HepG2 (cell line): ENCODE results near the gene SLC44A4. TPM values are rescaled to one million over a fixed set of nuclear protein-coding genes. Genes with fewer than 3 reads are reported as not detected.
A peak's percentile ranks its signal among the peaks of the same experiment; 100 is the strongest.

Source experiments
- ATAC-seq: fragments of 200-7000 bp; cut with Tn5 transposase; 3 replicates; pipeline ENCODE4 v1.9.1; 2020; ENCODE audit warnings: mild to moderate bottlenecking, moderate library complexity
- BruUV-seq: library from RNA; stranded (reverse); fragments of 400-500 nt; replicated peaks from 2 replicates; lab custom pipeline; 2021; lab: Mats Ljungman, UMichigan
- CTCF ChIA-PET: fragments of 300-600 bp; formaldehyde crosslinking; extraction: SDS; loops from one replicate; lab custom pipeline; 2021; ENCODE audit warnings: low total read pairs, inconsistent platforms, low intra/inter-chr PET ratio; lab: Yijun Ruan, JAX
- POLR2A ChIA-PET: fragments of 350-600 bp; sonication (Branson Sonifier 250); formaldehyde crosslinking; loops from one replicate; lab custom pipeline; 2020; ENCODE audit warnings: antibody characterized with exemption, inconsistent platforms; lab: Yijun Ruan, JAX
- DNase-seq: peaks from one replicate; pipeline ENCODE4 v3.0.0-alpha.2; 2015; ENCODE audit warnings: low spot score
- FAIRE-seq: peaks from 3 replicates; lab custom pipeline; 2011; peaks lifted over from hg19 to GRCh38; lab: Jason Lieb, UNC
- H2AFZ ChIP-seq: one replicate; pipeline ENCODE4 v1.6.1; 2011; ENCODE audit warnings: low read length, inconsistent platforms
- H3K27ac ChIP-seq: fragments of 300-600 bp; 3 replicates; pipeline ENCODE4 v1.8.0; 2011; ENCODE audit warnings: mixed run types, mild to moderate bottlenecking, mixed read lengths, low read length, inconsistent platforms; ENCODE audit not compliant: insufficient read depth; ENCODE audit errors: extremely low read length
- H3K27me3 ChIP-seq, 2 experiments: fragments of 200-600 bp in 1 of 2; 2 replicates in 1 of 2; 3 replicates in 1 of 2; pipeline versions ENCODE4 v1.6.0 to v1.8.0; 2011; ENCODE audit warnings: low read length in 2 of 2, mild to moderate bottlenecking in 2 of 2, moderate library complexity in 2 of 2, inconsistent platforms in 1 of 2; ENCODE audit not compliant: insufficient read depth in 2 of 2, control insufficient read depth in 1 of 2
- H3K36me3 ChIP-seq, 2 experiments: fragments of 200-600 bp in 1 of 2; replicated peaks in 1 of 2; 2 replicates in 1 of 2; 3 replicates in 1 of 2; pipeline versions ENCODE4 v1.5.1 to v1.8.0; 2011; ENCODE audit warnings: low read length in 2 of 2, inconsistent platforms in 1 of 2; ENCODE audit not compliant: insufficient read depth in 2 of 2, control insufficient read depth in 1 of 2
- H3K4me1 ChIP-seq: 2 replicates; pipeline ENCODE4 v1.5.1; 2012; ENCODE audit warnings: low read length, inconsistent platforms; ENCODE audit not compliant: insufficient read depth
- H3K4me2 ChIP-seq: 2 replicates; pipeline ENCODE4 v1.6.0; 2011; ENCODE audit warnings: low read depth, low read length, inconsistent platforms
- H3K4me3 ChIP-seq, 3 experiments: fragments of 200-600 bp in 1 of 3; sonication (generic), shearing (Covaris generic) in 1 of 3; replicated peaks in 1 of 3; 2 replicates each; pipeline ENCODE4 v1.5.1; 2011 to 2016; ENCODE audit warnings: low read length in 3 of 3, inconsistent platforms in 2 of 3, low read depth in 2 of 3, mild to moderate bottlenecking in 2 of 3, control low read depth in 1 of 3, mixed read lengths in 1 of 3; ENCODE audit not compliant: insufficient read depth in 1 of 3
- H3K79me2 ChIP-seq: one replicate; pipeline ENCODE4 v1.6.1; 2011; ENCODE audit warnings: low read length, inconsistent platforms; ENCODE audit not compliant: insufficient read depth
- H3K9ac ChIP-seq: 2 replicates; pipeline ENCODE4 v1.6.0; 2011; ENCODE audit warnings: mild to moderate bottlenecking, low read depth, low read length, inconsistent platforms; ENCODE audit not compliant: insufficient read depth
- H3K9me3 ChIP-seq: 2 replicates; pipeline ENCODE4 v1.5.1; 2012; ENCODE audit warnings: mild to moderate bottlenecking, low read length
- H4K20me1 ChIP-seq: 2 replicates; pipeline ENCODE4 v1.6.0; 2011; ENCODE audit warnings: inconsistent platforms, mild to moderate bottlenecking, low read length, moderate library complexity; ENCODE audit not compliant: insufficient read depth
- BCL6 ChIP-seq: IDR thresholded peaks from 2 replicates; pipeline ENCODE4 v1.6.1; 2016; ENCODE audit warnings: missing genetic modification reagents, missing compliant biosample characterization
- FLYWCH1 ChIP-seq: sonication (generic); formaldehyde crosslinking; IDR thresholded peaks from 2 replicates; pipeline ENCODE4 v1.8.1; 2023; ENCODE audit warnings: mild to moderate bottlenecking, missing genetic modification reagents
- HDAC6 ChIP-seq: fragments of 200-600 bp; sonication (generic); IDR thresholded peaks from 2 replicates; pipeline ENCODE4 v1.7.0; 2017; ENCODE audit warnings: mild to moderate bottlenecking, antibody characterized with exemption, low read length, low read depth
- RBAK ChIP-seq: sonication (generic); formaldehyde crosslinking; IDR thresholded peaks from 2 replicates; pipeline ENCODE4 v1.5.1; 2020; ENCODE audit warnings: mild to moderate bottlenecking, missing genetic modification reagents
- ZNF12 ChIP-seq: sonication (generic); formaldehyde crosslinking; IDR thresholded peaks from 2 replicates; pipeline ENCODE4 v1.5.0; 2020; ENCODE audit warnings: missing genetic modification reagents
- in situ Hi-C: cut with HindIII; loops from 2 replicates; pipeline ENCODE4 v1.10.0; 2017; ENCODE audit warnings: low pct_unique_long_range_greater_than_20kb; ENCODE audit not compliant: extremely low pct_ligation_motif_present
- intact Hi-C: fragments of 100-400 bp; cut with micrococcal nuclease; formaldehyde crosslinking; loops from one replicate; pipeline ENCODE4 v1.10.0; 2022; ENCODE audit not compliant: unreplicated experiment
- polyA plus RNA-seq, 8 experiments: library from polyadenylated mRNA; depleted of rRNA in 3 of 8; stranded (reverse) in 7 of 8; unstranded in 1 of 8; fragments of >200 nt; fragmentation: Illumina TruSeq in 4 of 8; extraction: Trizol in 4 of 8; gene quantifications; 2 replicates each; pipeline versions ENCODE4 v1.2.1 to v1.2.3, GENCODE V29; 2011 to 2016; ENCODE audit warnings: low read depth in 4 of 8, missing spikeins in 1 of 8, mixed read lengths in 1 of 8; ENCODE audit not compliant: insufficient read depth in 1 of 8
- total RNA-seq, 5 experiments: library from RNA; depleted of rRNA; stranded (reverse); fragments of >200 nt; fragmentation: Illumina TruSeq; extraction: Trizol; gene quantifications; 2 replicates each; pipeline ENCODE4 v1.2.3, GENCODE V29; 2016; ENCODE audit warnings: low read depth in 1 of 5
- TF ChIP-seq, protein P1 (sequence below): sonication (generic); formaldehyde crosslinking; IDR thresholded peaks from 2 replicates; pipeline ENCODE4 v1.8.0; 2022; ENCODE audit warnings: mild to moderate bottlenecking, missing genetic modification reagents
- TF ChIP-seq, protein P2 (sequence below): sonication (generic); formaldehyde crosslinking; IDR thresholded peaks from 2 replicates; pipeline ENCODE4 v1.4.0; 2020; ENCODE audit warnings: missing genetic modification reagents, borderline replicate concordance

SLC44A4 gene
- total and polyA plus RNA-seq, 2 of the 13 experiments (the other 11 are each of a cell fraction or from before 2014, with no cell fraction given) = 3.5 to 5.9 TPM

DNA sequence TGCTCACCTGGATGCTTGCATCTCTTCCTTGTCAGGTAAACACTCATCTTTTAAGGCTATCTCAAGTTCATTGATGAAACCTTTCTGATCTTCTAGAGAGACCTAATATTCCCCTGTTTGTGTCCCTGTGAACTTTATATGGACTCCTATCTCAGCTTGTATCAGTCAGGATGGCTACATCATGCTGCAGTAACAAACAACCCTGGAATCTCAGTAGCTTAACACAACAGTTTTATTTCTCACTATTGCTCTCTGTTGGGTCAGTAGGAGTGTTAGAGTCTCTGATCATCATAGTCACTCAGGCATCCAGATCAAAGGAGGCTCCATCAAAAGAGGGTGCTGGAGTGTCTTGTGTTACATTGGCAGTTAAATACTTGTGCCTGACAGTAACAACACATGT is 36.6 kb upstream of the SLC44A4 start:
- Histone ChIP-seq H3K27me3 (no peaks in the 10 kb centered on the region; a peak in 1 of 5 replicates), H3K9ac (no peak overlapping the region), H3K4me2 (no peak overlapping the region), H3K4me3 (no peak overlapping the region), H3K79me2 (no peaks in the 10 kb centered on the region), H3K4me1 (peaks cover 22% of the 10 kb centered on the region), H2AFZ (no peak overlapping the region), H3K36me3 (no peaks in the 10 kb centered on the region)
- intact Hi-C loops = no loop called here
- in situ Hi-C loops = loop anchor here (25.0 kb wide), 1 partner anchor 1047 kb away; the partner anchor contains the start of genes BRD2 and HLA-DMA
- FAIRE-seq (no peak), ATAC-seq (peak; percentile 41)
- BruUV-seq = no TSS peak
- POLR2A ChIA-PET = interaction anchor here (0.5 kb wide), 1 partner anchor 25 kb away, joined by 3 read pairs; no protein-coding TSS in a partner anchor
- TF ChIP-seq RBAK (CRISPR knock-in tag) = peak; percentile 94
- TF ChIP-seq HDAC6 = no peak
- TF ChIP-seq BCL6 = no peak
- TF ChIP-seq, protein P1, sequence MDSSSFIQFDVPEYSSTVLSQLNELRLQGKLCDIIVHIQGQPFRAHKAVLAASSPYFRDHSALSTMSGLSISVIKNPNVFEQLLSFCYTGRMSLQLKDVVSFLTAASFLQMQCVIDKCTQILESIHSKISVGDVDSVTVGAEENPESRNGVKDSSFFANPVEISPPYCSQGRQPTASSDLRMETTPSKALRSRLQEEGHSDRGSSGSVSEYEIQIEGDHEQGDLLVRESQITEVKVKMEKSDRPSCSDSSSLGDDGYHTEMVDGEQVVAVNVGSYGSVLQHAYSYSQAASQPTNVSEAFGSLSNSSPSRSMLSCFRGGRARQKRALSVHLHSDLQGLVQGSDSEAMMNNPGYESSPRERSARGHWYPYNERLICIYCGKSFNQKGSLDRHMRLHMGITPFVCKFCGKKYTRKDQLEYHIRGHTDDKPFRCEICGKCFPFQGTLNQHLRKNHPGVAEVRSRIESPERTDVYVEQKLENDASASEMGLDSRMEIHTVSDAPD (CRISPR knock-in tag) = no peak
- peak; percentile 99 for TF ChIP-seq ZNF12
- TF ChIP-seq, protein P2, sequence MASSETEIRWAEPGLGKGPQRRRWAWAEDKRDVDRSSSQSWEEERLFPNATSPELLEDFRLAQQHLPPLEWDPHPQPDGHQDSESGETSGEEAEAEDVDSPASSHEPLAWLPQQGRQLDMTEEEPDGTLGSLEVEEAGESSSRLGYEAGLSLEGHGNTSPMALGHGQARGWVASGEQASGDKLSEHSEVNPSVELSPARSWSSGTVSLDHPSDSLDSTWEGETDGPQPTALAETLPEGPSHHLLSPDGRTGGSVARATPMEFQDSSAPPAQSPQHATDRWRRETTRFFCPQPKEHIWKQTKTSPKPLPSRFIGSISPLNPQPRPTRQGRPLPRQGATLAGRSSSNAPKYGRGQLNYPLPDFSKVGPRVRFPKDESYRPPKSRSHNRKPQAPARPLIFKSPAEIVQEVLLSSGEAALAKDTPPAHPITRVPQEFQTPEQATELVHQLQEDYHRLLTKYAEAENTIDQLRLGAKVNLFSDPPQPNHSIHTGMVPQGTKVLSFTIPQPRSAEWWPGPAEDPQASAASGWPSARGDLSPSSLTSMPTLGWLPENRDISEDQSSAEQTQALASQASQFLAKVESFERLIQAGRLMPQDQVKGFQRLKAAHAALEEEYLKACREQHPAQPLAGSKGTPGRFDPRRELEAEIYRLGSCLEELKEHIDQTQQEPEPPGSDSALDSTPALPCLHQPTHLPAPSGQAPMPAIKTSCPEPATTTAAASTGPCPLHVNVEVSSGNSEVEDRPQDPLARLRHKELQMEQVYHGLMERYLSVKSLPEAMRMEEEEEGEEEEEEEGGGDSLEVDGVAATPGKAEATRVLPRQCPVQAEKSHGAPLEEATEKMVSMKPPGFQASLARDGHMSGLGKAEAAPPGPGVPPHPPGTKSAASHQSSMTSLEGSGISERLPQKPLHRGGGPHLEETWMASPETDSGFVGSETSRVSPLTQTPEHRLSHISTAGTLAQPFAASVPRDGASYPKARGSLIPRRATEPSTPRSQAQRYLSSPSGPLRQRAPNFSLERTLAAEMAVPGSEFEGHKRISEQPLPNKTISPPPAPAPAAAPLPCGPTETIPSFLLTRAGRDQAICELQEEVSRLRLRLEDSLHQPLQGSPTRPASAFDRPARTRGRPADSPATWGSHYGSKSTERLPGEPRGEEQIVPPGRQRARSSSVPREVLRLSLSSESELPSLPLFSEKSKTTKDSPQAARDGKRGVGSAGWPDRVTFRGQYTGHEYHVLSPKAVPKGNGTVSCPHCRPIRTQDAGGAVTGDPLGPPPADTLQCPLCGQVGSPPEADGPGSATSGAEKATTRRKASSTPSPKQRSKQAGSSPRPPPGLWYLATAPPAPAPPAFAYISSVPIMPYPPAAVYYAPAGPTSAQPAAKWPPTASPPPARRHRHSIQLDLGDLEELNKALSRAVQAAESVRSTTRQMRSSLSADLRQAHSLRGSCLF = no peak
- no peak for TF ChIP-seq FLYWCH1
- TF ChIP-seq, all 625 proteins: peak for 2
- CTCF ChIA-PET = no interaction called here
- Histone ChIP-seq H3K9me3 (no peaks in the 10 kb centered on the region), H3K27ac (no peak overlapping the region), H4K20me1 (no peaks in the 10 kb centered on the region)
- no peak for DNase-seq
